Activated CD4-positive, alpha-beta T cell treated with anti-CD3 and anti-CD28 coated beads, Interleukin-2, Interleukin-4, amounts not matched to agents 100 ng/mL and 50 ng/mL, durations not matched to agents 16 hours and 8 hours (primary cell): ENCODE results near the gene XRCC2.
"Not testable (repeated sequence)": the region's sequence is repeated elsewhere in the genome, so short reads cannot be mapped to it uniquely, and the experiment has no call there.

Experiments used
- DNase-seq: peaks from one replicate; pipeline ENCODE4 v3.0.0-alpha.2; 2020; ENCODE audit warnings: low spot score

Gene XRCC2

GRCh38 chr7:152675759-152676636 lies at the start of gene XRCC2:
XRCC2 (minus strand) TSS chr7:152676141; CDS start chr7:152676079, 62 bp downstream.
- peak; percentile 93 for DNase-seq

DNA sequence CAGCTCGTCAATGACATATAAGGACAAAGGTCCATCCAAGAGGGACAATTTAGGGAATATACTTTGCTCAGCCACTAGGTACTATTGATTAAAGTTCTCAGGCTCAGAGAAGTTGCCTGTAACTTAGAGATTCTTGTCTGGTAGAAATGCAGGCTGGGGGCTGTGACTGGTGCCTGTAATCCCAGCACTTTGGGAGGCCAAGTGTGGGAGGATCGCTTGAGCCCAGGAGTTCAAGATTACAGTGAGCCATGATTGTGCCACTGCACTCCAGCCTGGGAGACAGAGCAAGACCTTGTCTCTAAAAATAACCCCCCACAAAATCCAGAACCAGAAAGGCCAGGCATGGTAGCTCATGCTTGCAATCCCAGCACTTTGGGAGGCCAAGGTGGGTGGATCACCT lies 47.4 kb upstream of the XRCC2 start:
- no peak for DNase-seq

GRCh38 chr7:152712412-152713042 lies 36.6 kb upstream of the XRCC2 start:
- DNase-seq: not testable (repeated sequence)

DNA sequence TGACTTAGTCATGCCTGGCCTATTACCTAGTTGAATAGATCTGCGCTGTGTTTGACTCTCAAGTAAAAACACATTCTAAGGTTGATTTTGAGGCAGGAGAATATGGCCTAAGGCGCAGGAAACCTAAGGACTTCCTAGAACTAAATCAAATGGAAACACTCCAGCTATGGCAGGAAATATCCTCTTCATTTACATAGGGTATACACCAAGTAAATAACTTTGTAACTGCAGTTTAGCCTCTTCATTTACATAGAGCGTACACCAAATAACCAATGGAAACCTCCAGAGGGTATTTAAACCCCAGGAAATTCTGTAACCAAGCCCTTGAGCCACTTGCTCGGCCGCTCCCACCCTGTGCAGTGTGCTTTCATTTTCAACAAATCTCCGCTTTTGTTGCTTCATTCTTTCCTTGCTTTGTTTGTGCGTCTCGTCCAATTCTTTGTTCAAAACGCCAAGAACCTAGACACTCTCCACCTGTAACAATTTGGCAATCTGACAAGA lies 35.6 kb upstream of the XRCC2 start:
- no peak for DNase-seq

GRCh38 chr7:152710153-152710442 lies 34.2 kb upstream of the XRCC2 start:
- no peak for DNase-seq

DNA sequence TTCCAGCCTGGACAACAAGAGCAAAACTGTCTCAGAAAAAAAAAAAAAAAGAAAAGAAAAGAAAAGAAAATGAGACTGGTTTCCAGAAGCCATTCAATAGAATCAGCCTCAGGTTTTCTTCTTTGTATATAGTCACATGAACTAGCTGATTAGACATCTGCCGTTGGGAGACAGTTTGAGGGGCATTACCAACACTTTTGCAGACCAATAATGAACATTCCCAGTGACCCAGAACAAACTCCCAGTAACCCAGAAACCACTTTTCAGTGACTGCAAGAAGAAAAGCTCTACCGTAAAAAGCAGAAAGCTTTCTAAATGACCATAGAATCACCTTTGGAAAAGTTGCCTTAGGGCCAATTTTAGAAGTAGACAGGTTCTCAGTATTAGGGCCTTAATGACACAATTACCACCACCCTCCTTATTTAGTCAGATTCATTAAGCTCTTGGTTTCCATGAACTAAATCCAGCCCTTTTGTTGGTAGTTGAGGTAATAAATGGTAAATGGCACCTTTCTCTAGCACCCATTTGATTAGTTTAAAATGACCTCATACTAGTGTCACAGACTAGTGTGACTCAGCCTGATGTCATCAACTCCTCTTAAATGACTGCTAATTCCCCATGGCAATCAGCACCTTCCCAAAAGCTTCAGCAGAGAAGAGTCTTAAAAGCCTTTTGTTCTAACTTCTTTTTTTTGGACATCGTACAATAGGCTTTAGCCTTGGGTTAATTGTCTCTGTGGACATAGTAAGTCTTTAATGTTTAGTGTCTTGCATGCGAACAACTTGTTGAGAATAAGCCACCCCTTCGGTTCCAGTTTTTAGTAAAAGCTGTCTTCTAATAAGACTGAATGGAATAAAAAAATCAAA lies 33.6 kb upstream of the XRCC2 start:
- DNase-seq: no peak

DNA sequence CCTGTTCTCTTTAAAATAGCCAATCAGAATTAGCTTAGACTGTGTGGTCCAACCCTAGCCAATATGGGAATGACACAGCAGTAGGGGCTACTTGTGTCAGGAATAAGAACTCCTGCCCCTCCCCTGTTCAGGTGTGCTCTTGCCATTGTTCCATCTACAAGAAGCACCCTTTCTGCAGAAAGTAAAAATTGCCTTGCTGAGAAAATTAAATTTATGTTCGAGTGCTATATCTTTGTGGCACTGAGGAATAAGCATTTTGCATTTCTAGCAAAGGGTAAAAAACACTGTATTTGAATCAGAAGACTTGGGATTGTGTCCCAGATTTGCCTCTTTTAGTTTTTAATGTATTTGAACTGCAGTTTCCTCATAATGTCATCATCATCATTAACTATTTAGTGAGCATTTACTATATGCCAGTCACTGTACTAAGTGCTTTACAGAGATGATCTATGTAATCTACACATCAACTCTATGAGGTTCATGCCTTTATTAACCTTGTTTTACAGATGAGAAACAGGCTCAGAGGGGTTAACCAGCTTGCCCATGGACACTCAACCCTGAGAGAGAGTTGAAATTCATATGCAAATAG lies 28.9 kb upstream of the XRCC2 start:
- no peak for DNase-seq

DNA sequence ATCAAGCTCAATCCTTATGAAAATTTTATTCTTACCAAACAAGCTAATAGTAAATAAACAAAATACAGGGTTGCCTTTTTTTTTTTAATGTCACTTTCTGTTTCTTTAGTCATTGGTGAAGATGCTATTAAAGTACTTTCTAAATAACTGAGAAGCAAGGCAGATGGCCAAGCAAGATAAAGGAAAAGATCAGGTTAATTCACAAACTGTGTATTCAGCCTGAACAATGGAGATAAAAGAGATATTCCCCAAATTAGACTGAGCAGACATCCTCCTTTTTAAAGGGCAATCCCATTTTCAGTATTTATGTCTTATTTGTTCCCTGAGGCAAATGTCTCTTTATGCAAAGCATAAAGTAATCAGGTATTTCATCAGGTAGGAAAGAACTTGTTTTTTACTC lies 23.1 kb upstream of the XRCC2 start:
- no peak for DNase-seq

DNA sequence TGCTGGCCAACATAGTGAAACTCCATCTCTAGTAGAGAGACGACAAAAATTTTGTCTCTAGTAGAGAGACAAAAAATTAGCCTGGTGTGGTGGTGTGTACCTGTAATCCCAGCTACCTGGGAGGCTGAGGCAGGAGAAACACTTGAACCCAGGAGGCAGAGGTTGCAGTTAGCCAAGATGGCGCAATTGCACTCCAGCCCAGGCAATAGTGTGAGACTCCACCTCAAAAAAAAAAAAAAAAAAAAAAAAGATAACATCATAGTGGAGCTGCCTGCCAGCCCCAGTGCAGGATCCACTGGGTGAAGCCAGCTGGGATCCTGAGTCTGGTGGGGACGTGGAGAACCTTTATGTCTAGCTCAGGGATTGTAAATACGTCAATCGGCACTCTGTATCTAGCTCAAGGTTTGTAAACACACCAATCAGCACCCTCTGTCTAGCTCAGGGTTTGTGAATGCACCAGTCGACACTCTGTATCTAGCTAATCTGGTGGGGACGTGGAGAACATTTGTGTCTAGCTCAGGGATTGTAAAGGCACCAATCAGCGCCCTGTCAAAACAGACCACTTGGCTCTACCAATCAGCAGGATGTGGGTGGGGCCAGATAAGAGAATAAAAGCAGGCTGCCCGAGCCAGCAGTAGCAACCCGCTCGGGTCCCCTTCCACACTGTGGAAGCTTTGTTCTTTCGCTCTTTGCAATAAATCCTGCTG lies 21.5 kb upstream of the XRCC2 start:
- not testable (repeated sequence) for DNase-seq

GRCh38 chr7:152692196-152692595 lies 16.3 kb upstream of the XRCC2 start:
- DNase-seq: not testable (repeated sequence)

GRCh38 chr7:152683297-152683696 lies 7.4 kb upstream of the XRCC2 start:
- DNase-seq: no peak

GRCh38 chr7:152677808-152678670 lies 2.1 kb upstream of the XRCC2 start:
- DNase-seq: no peak

DNA sequence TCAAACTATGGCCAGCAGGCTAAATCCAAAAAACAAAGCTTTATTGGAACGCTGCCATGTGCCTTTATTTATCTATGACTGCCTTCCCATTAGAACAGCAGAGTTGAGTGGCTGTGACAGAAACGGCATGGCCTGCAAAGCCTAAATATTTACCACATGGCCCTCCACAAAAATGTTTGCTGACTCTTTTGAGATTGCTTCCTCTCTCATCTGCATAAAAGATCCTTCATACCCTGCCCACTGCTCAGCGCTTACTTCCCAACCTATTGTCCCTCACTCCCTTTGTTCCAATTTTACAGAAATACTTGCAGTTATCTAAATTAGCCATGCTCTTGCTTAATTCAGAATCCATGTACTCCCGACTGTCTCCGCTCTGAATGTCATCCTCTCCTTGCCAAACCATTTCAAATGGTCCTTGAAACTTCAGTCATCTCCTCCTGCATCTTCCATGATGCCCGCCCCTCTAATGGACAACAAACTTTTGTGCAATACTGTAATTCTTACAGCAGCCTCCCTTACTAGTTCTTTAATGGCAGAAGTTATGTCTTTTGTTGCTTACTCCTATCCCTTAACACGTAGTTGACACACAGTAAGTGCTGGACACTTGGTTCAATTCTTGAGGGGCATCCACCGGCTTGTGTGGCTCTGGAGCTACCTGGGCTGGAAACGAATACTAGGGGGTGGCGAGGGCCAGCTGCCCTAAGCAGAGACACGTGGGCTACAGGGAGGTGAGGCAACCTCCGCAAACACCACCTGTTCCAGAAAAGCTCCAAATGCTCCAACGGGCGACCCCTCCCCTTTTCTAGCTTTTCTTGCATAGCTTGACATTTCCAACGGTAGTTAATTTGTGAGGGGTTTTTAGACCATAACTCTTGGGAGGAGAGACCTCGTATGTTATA lies 832 bp downstream of the XRCC2 start:
- DNase-seq: peak; percentile 22

DNA sequence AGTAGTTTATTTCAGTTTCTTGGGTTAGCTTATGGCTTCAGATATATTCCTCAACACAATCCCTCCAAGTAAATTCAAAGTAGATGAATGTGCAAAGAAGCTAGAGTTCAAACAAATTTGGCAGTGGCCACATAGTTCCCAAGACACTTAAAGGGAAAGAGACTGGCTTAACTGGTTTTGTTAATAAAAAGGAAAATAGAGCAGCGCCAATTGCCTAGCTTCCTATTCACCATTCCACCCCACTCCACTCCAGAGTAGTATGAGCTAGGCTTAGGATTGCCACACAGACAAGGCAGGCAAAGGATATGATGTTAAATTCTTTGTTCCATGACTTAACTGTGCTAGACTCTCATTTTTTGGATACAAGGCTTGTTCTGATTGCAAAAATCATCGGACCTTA lies 2.0 kb downstream of the XRCC2 start:
- no peak for DNase-seq

DNA sequence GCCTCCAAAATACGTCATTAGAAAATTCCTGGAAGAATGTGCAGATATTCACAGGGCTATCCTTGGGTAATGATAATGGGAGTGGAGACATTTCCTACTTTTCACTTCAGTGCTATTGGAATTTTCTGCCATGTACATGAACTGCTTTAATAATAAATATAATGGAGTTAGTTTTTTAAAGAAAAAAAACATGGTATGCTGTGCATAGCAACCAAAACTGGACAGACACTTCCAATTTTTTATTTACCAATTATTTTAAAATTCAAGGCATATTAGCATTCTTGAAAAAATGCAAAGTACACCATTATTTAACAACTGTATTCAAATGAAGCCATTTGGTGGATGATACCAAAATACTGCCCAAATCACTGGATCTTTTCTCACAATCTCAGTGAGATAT lies 3.3 kb downstream of the XRCC2 start:
- DNase-seq: no peak

- no peak for DNase-seq
Observed at GRCh38 chr7:152669758-152670157, 6.2 kb downstream of the XRCC2 start.

GRCh38 chr7:152668975-152669374 lies 7.0 kb downstream of the XRCC2 start:
- DNase-seq: no peak

GRCh38 chr7:152667958-152668357 lies 8.0 kb downstream of the XRCC2 start:
- no peak for DNase-seq

GRCh38 chr7:152666078-152666477 lies 9.9 kb downstream of the XRCC2 start:
- DNase-seq: no peak
